ENCODE results near the gene PAPLN.

GRCh38 chr14:73273799-73274198, 36.5 kb downstream of the PAPLN start:
- TF ChIP-seq POLR2AphosphoS5 (IDR thresholded peaks at IDR 0.05) (no peak), EP300 (IDR thresholded peaks at IDR 0.05; ENCODE audit: low read depth) (no peak), CTCF (IDR thresholded peaks at IDR 0.05) (no peak), POLR2A (IDR thresholded peaks at IDR 0.05) (no peak)
